ENCODE data around the gene USP3.

DNA sequence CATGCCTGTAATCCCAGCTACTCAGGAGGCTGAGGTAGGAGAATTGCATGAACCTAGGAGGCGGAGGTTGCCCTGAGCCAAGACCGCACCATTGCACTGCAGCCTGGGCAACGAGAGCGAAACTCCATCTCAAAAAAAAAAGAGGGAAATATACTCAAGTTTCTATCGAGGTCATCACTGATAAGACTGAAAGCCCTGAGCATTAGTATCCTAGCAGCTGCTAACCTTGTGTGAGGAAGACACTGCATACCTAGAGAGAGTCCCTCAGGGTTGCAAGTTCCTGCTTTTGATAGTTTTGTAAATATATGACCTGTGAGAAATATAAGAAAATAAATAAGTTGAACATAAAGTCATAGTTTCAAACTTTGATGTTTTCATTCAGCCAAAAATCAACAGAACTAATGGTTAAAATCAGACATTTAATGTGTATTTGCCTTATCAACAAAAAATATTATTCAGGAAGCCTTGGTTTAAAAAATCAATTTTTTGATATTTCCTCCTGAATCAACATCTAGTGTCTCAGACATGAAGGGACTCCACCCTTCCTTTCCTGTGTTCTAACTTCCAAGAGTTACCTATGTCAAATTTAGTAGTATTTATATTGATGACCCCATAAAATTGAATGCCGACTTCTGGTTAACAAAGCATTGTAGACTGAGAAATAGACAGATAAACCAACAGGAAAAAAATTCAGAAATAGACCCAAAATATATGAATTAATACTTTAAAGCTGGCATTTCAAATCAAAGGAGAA is 19.8 kb upstream of the USP3 start:
- TF ChIP-seq, protein P1, sequence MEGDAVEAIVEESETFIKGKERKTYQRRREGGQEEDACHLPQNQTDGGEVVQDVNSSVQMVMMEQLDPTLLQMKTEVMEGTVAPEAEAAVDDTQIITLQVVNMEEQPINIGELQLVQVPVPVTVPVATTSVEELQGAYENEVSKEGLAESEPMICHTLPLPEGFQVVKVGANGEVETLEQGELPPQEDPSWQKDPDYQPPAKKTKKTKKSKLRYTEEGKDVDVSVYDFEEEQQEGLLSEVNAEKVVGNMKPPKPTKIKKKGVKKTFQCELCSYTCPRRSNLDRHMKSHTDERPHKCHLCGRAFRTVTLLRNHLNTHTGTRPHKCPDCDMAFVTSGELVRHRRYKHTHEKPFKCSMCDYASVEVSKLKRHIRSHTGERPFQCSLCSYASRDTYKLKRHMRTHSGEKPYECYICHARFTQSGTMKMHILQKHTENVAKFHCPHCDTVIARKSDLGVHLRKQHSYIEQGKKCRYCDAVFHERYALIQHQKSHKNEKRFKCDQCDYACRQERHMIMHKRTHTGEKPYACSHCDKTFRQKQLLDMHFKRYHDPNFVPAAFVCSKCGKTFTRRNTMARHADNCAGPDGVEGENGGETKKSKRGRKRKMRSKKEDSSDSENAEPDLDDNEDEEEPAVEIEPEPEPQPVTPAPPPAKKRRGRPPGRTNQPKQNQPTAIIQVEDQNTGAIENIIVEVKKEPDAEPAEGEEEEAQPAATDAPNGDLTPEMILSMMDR (IDR thresholded peaks at IDR 0.05) = no peak
- no peak for TF ChIP-seq EP300 (IDR thresholded peaks at IDR 0.05)
- TF ChIP-seq POLR2AphosphoS5 (IDR thresholded peaks at IDR 0.05) = no peak
- no peak for TF ChIP-seq POLR2A (IDR thresholded peaks at IDR 0.05; ENCODE audit: low read depth)

Data from esophagus muscularis mucosa (tissue), 4 donors.